ENCODE data around the gene LSAMP. TPM values are rescaled to one million over a fixed set of nuclear protein-coding genes. Genes with fewer than 3 reads are reported as not detected.

The LSAMP gene
- total RNA-seq, 1 experiment from 2014 or later = not detected

DNA sequence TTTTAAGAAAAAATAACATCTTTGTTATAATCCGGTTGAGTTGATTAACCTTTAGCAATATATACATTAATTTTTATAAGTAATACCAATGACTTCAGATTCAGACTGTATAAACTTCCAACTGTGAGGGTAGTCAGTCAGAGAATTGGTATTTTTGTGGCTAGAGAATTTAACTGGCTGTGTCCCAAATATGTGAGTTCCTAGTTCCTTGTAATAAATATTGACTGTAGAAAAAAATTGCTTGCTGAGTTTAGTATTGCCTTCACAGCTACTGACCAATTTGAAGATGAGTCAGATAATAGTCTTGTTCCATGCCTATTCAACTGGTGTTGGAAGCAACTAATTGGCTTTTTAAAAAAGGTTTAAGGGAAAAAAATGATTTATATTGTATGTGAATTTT is 611.2 kb downstream of the LSAMP start:
- CTCF ChIA-PET = interaction anchor here (0.9 kb wide), 1 partner anchor 17 kb away, joined by 3 read pairs; no protein-coding TSS in a partner anchor
- intact Hi-C loops (cut with micrococcal nuclease; ENCODE audit: unreplicated experiment) = no loop called here
- H3K4me3 Mint-ChIP-seq (ENCODE audit: unreplicated experiment) = no peak overlapping the region
- BruUV-seq (replicated peaks) = no TSS peak
- no peaks in the 10 kb centered on the region; the same call in 1 of the 2 replicates for H3K27me3 ChIP-seq (replicated peaks; ENCODE audit: control insufficient read depth, insufficient read depth, low read length)
- TF ChIP-seq CTCF (IDR thresholded peaks at IDR 0.05; ENCODE audit: insufficient read depth in 1 of 2, low read depth in 1 of 2, low read length in 1 of 2, severe bottlenecking in 1 of 2, unreplicated experiment in 1 of 2) = no peak
- POLR2A ChIA-PET = no interaction called here
- no peak overlapping the region for H3K4me3 ChIP-seq (ENCODE audit: low read depth, low read length)
- H3K9me3 ChIP-seq = no peaks in the 10 kb centered on the region
- no peaks in the 10 kb centered on the region for H3K36me3 Mint-ChIP-seq (ENCODE audit: insufficient read depth, unreplicated experiment)
- H3K27me3 Mint-ChIP-seq (ENCODE audit: insufficient read depth, unreplicated experiment) = peaks cover 5% of the 10 kb centered on the region
- H3K27ac Mint-ChIP-seq (ENCODE audit: unreplicated experiment) = no peak overlapping the region
- H3K4me1 ChIP-seq = no peaks in the 10 kb centered on the region
- no peaks in the 10 kb centered on the region for H3K4me1 Mint-ChIP-seq (ENCODE audit: low read depth, unreplicated experiment)
- H3K9me3 Mint-ChIP-seq (ENCODE audit: unreplicated experiment) = no peaks in the 10 kb centered on the region
- DNase-seq = no peak
- no peaks in the 10 kb centered on the region for H3K36me3 ChIP-seq (ENCODE audit: control insufficient read depth, insufficient read depth, low read length)

DNA sequence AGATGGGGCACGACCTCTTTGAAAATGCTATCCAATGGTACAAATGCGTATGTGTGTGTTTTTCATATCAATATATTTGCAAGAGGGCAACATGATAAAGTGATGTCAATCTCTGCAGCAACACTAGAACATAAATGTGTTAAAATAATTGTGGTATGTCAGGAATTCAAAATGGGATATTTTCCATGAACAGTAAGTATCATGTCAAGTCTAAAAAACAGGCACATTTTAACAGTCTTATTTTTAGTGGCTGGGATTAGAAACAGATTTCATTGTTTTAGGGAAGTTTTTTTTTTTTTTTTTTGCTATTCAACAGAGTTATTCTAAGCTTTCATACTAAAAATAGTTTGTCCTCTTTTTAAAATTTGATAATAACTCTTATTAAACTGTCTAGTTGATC is 612.2 kb downstream of the LSAMP start:
- Mint-ChIP-seq H3K9me3 (ENCODE audit: unreplicated experiment) (no peaks in the 10 kb centered on the region), H3K27me3 (ENCODE audit: insufficient read depth, unreplicated experiment) (peaks cover 8% of the 10 kb centered on the region), H3K27ac (ENCODE audit: unreplicated experiment) (no peak overlapping the region), H3K4me3 (ENCODE audit: unreplicated experiment) (no peak overlapping the region), H3K36me3 (ENCODE audit: insufficient read depth, unreplicated experiment) (no peaks in the 10 kb centered on the region), H3K4me1 (ENCODE audit: low read depth, unreplicated experiment) (no peaks in the 10 kb centered on the region)
- DNase-seq = no peak
- H3K36me3 ChIP-seq (ENCODE audit: control insufficient read depth, insufficient read depth, low read length) = no peaks in the 10 kb centered on the region
- ChIA-PET CTCF (no interaction called here), POLR2A (no interaction called here)
- H3K4me1 ChIP-seq = no peaks in the 10 kb centered on the region
- TF ChIP-seq CTCF (IDR thresholded peaks at IDR 0.05; ENCODE audit: insufficient read depth in 1 of 2, low read depth in 1 of 2, low read length in 1 of 2, severe bottlenecking in 1 of 2, unreplicated experiment in 1 of 2) = no peak
- no peaks in the 10 kb centered on the region; the same call in 1 of the 2 replicates for H3K27me3 ChIP-seq (replicated peaks; ENCODE audit: control insufficient read depth, insufficient read depth, low read length)
- no peaks in the 10 kb centered on the region for H3K9me3 ChIP-seq
- H3K4me3 ChIP-seq (ENCODE audit: low read depth, low read length) = no peak overlapping the region
- intact Hi-C loops (cut with micrococcal nuclease; ENCODE audit: unreplicated experiment) = no loop called here
- BruUV-seq (replicated peaks) = no TSS peak

DNA sequence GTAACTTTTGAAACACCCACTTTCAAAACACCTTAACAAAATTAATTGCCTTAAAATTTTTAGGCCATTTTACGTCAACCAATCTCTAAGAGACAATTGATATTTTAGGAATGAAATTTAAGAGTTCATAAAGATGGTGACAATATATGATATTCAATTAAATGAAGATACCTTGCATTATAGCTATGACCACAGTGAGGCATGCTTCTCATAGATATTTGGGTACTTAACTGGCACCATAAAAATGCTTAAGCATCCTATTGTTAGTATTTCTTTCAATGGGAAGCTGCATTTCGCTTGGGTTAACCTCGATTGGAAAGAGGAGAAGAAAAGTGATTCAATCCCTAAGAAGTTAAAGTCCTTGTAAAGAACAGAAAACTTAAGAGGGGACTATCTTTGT is 613.0 kb downstream of the LSAMP start:
- no peaks in the 10 kb centered on the region for H3K36me3 Mint-ChIP-seq (ENCODE audit: insufficient read depth, unreplicated experiment)
- no peak overlapping the region for H3K4me3 ChIP-seq (ENCODE audit: low read depth, low read length)
- intact Hi-C loops (cut with micrococcal nuclease; ENCODE audit: unreplicated experiment) = no loop called here
- no peaks in the 10 kb centered on the region for H3K4me1 Mint-ChIP-seq (ENCODE audit: low read depth, unreplicated experiment)
- ChIA-PET CTCF (interaction anchor here (1.1 kb wide), 1 partner anchor 90 kb away, joined by 4 read pairs; no protein-coding TSS in a partner anchor), POLR2A (no interaction called here)
- no peaks in the 10 kb centered on the region; the same call in 1 of the 2 replicates for H3K27me3 ChIP-seq (replicated peaks; ENCODE audit: control insufficient read depth, insufficient read depth, low read length)
- no peaks in the 10 kb centered on the region for H3K36me3 ChIP-seq (ENCODE audit: control insufficient read depth, insufficient read depth, low read length)
- H3K4me3 Mint-ChIP-seq (ENCODE audit: unreplicated experiment) = no peak overlapping the region
- H3K9me3 Mint-ChIP-seq (ENCODE audit: unreplicated experiment) = no peaks in the 10 kb centered on the region
- peaks cover 8% of the 10 kb centered on the region for H3K27me3 Mint-ChIP-seq (ENCODE audit: insufficient read depth, unreplicated experiment)
- no peak overlapping the region for H3K27ac Mint-ChIP-seq (ENCODE audit: unreplicated experiment)
- DNase-seq = no peak
- no peak for TF ChIP-seq CTCF (IDR thresholded peaks at IDR 0.05; ENCODE audit: insufficient read depth in 1 of 2, low read depth in 1 of 2, low read length in 1 of 2, severe bottlenecking in 1 of 2, unreplicated experiment in 1 of 2)
- H3K9me3 ChIP-seq = no peaks in the 10 kb centered on the region
- H3K4me1 ChIP-seq = no peaks in the 10 kb centered on the region
- BruUV-seq (replicated peaks) = no TSS peak

Data from Caco-2 (cell line).